ENCODE measurements around the gene ABLIM1. TPM values are rescaled to one million over a fixed set of nuclear protein-coding genes. Genes with fewer than 3 reads are reported as not detected.
A peak's percentile ranks its signal among the peaks of the same experiment; 100 is the strongest.

Gene ABLIM1
- total and polyA plus RNA-seq, 2 experiments from 2014 or later = 21.9 to 45.1 TPM

DNA sequence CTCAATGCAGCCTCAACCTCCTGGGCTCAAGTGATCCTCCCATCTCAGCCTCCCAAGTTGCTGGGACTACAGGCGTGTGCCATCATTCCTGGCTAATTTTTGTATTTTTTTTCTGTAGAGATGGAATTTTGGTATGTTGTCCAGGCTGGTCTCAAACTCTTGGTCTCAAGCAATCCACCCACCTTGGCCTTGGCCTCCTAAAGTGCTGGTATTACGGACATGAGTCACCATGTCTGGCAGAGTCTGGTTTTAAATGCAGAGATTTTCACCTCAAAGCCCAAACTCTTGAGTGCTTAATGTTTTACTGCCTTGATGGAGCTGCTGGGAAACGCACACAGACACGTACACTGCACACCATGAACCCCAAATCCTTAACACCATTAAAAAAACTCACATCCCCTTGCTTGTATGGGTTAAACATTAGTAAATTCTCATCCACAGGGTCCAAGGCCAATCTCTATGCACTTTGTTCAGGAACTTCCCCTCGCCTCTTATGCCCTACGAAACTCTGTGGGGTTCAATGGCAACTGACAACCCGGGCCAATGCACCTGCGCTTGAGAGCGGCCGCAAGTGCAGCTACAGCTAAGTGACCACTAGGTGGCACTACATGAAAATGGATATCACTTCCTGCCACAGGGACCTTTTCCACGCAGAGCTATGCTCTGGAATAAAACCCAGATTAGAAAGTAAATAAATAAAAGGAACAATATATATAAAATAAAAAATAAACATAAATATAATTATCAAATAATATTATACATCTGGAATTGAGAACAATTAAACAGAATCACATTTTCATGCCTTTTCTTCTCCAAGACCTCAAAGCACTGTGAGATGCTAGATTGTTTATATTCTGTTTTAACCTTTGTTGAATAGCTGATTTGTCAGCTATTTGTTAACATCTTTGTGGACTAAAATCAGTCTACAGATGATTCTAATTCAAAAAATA is 186.8 kb downstream of the ABLIM1 start:
- peak; percentile 77 for ATAC-seq
- H4K20me1 ChIP-seq (replicated peaks; ENCODE audit: insufficient read depth) = no peaks in the 10 kb centered on the region; the same call in 1 of the 2 replicates
- Mint-ChIP-seq H3K36me3 (ENCODE audit: low read depth) (peaks cover 10% of the 10 kb centered on the region; the same call in 1 of the 3 replicates), H3K27ac (no peak overlapping the region; the same call in 1 of the 2 replicates), H3K4me3 (no peak overlapping the region), H3K9me3 (no peaks in the 10 kb centered on the region), H3K27me3 (ENCODE audit: insufficient read depth, low read depth, poor library complexity) (peaks cover 1% of the 10 kb centered on the region), H3K4me1 (peaks cover 25% of the 10 kb centered on the region)
- H3K79me2 ChIP-seq (replicated peaks; ENCODE audit: insufficient read depth) = no peaks in the 10 kb centered on the region
- H3K4me2 ChIP-seq = no peak overlapping the region
- no peaks in the 10 kb centered on the region for H3K27me3 ChIP-seq (ENCODE audit: insufficient read depth)
- no peak overlapping the region for H3K27ac ChIP-seq (ENCODE audit: low read depth)
- DNase-seq (ENCODE audit: low spot score) = peak; percentile 88
- no peaks in the 10 kb centered on the region for H3K9me2 ChIP-seq (ENCODE audit: insufficient read depth)
- no peaks in the 10 kb centered on the region for H3F3A ChIP-seq (replicated peaks; ENCODE audit: low read depth)
- no peak overlapping the region for H3K4me3 ChIP-seq
- H3K4me1 ChIP-seq (ENCODE audit: insufficient read depth) = peaks cover 19% of the 10 kb centered on the region
- TF ChIP-seq EZH2phosphoT487 (IDR thresholded peaks at IDR 0.05; ENCODE audit: unreplicated experiment) (no peak), CTCF (conservative IDR thresholded peaks at IDR 0.05; ENCODE audit: low read depth in 2 of 2) (peak; percentile 88 to 94)
- H2AFZ ChIP-seq = no peak overlapping the region
- no peaks in the 10 kb centered on the region for H3K36me3 ChIP-seq (ENCODE audit: insufficient read depth)

DNA sequence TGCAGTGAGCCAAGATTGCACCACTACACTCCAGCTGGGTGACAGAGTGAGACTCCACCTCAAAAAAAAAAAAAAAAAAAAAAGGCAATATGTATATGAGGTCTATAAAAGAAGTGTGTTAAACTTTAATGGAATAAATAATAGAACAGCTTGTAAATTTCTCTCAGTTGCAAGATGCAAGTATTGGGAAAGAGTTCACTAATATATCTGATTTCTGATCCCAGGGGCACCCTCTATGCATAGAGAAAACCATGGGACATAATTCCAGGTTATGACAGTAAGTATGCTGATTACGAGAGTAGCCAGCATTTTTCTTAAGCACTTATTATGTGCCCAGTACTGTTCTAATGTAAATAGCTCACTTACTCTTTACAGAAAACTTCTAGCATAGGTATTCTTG is 187.7 kb downstream of the ABLIM1 start:
- H3K27me3 ChIP-seq (ENCODE audit: insufficient read depth) = no peaks in the 10 kb centered on the region
- H3K4me2 ChIP-seq = no peak overlapping the region
- Mint-ChIP-seq H3K4me1 (peaks cover 25% of the 10 kb centered on the region), H3K27me3 (ENCODE audit: insufficient read depth, low read depth, poor library complexity) (peaks cover 1% of the 10 kb centered on the region), H3K9me3 (no peaks in the 10 kb centered on the region), H3K4me3 (no peak overlapping the region), H3K27ac (no peak overlapping the region), H3K36me3 (ENCODE audit: low read depth) (peaks cover 10% of the 10 kb centered on the region; the same call in 1 of the 3 replicates)
- H3K36me3 ChIP-seq (ENCODE audit: insufficient read depth) = no peaks in the 10 kb centered on the region
- H3K79me2 ChIP-seq (replicated peaks; ENCODE audit: insufficient read depth) = no peaks in the 10 kb centered on the region
- H2AFZ ChIP-seq = no peak overlapping the region
- no peak for DNase-seq (ENCODE audit: low spot score)
- no peak overlapping the region for H3K27ac ChIP-seq (ENCODE audit: low read depth)
- H3F3A ChIP-seq (replicated peaks; ENCODE audit: low read depth) = no peaks in the 10 kb centered on the region
- H3K9me2 ChIP-seq (ENCODE audit: insufficient read depth) = no peaks in the 10 kb centered on the region
- no peak for TF ChIP-seq POLR2AphosphoS5 (IDR thresholded peaks at IDR 0.05; ENCODE audit: low read depth)
- TF ChIP-seq CTCF (conservative IDR thresholded peaks at IDR 0.05; ENCODE audit: low read depth in 2 of 2) = no peak
- TF ChIP-seq, protein P1, sequence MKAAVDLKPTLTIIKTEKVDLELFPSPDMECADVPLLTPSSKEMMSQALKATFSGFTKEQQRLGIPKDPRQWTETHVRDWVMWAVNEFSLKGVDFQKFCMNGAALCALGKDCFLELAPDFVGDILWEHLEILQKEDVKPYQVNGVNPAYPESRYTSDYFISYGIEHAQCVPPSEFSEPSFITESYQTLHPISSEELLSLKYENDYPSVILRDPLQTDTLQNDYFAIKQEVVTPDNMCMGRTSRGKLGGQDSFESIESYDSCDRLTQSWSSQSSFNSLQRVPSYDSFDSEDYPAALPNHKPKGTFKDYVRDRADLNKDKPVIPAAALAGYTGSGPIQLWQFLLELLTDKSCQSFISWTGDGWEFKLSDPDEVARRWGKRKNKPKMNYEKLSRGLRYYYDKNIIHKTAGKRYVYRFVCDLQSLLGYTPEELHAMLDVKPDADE (IDR thresholded peaks at IDR 0.05) = no peak
- no peak for TF ChIP-seq EZH2phosphoT487 (IDR thresholded peaks at IDR 0.05; ENCODE audit: unreplicated experiment)
- no peak for TF ChIP-seq NANOG (IDR thresholded peaks at IDR 0.05; ENCODE audit: borderline replicate concordance)
- no peak for TF ChIP-seq STAT1 (IDR thresholded peaks at IDR 0.05; ENCODE audit: unreplicated experiment)
- TF ChIP-seq, protein P2, sequence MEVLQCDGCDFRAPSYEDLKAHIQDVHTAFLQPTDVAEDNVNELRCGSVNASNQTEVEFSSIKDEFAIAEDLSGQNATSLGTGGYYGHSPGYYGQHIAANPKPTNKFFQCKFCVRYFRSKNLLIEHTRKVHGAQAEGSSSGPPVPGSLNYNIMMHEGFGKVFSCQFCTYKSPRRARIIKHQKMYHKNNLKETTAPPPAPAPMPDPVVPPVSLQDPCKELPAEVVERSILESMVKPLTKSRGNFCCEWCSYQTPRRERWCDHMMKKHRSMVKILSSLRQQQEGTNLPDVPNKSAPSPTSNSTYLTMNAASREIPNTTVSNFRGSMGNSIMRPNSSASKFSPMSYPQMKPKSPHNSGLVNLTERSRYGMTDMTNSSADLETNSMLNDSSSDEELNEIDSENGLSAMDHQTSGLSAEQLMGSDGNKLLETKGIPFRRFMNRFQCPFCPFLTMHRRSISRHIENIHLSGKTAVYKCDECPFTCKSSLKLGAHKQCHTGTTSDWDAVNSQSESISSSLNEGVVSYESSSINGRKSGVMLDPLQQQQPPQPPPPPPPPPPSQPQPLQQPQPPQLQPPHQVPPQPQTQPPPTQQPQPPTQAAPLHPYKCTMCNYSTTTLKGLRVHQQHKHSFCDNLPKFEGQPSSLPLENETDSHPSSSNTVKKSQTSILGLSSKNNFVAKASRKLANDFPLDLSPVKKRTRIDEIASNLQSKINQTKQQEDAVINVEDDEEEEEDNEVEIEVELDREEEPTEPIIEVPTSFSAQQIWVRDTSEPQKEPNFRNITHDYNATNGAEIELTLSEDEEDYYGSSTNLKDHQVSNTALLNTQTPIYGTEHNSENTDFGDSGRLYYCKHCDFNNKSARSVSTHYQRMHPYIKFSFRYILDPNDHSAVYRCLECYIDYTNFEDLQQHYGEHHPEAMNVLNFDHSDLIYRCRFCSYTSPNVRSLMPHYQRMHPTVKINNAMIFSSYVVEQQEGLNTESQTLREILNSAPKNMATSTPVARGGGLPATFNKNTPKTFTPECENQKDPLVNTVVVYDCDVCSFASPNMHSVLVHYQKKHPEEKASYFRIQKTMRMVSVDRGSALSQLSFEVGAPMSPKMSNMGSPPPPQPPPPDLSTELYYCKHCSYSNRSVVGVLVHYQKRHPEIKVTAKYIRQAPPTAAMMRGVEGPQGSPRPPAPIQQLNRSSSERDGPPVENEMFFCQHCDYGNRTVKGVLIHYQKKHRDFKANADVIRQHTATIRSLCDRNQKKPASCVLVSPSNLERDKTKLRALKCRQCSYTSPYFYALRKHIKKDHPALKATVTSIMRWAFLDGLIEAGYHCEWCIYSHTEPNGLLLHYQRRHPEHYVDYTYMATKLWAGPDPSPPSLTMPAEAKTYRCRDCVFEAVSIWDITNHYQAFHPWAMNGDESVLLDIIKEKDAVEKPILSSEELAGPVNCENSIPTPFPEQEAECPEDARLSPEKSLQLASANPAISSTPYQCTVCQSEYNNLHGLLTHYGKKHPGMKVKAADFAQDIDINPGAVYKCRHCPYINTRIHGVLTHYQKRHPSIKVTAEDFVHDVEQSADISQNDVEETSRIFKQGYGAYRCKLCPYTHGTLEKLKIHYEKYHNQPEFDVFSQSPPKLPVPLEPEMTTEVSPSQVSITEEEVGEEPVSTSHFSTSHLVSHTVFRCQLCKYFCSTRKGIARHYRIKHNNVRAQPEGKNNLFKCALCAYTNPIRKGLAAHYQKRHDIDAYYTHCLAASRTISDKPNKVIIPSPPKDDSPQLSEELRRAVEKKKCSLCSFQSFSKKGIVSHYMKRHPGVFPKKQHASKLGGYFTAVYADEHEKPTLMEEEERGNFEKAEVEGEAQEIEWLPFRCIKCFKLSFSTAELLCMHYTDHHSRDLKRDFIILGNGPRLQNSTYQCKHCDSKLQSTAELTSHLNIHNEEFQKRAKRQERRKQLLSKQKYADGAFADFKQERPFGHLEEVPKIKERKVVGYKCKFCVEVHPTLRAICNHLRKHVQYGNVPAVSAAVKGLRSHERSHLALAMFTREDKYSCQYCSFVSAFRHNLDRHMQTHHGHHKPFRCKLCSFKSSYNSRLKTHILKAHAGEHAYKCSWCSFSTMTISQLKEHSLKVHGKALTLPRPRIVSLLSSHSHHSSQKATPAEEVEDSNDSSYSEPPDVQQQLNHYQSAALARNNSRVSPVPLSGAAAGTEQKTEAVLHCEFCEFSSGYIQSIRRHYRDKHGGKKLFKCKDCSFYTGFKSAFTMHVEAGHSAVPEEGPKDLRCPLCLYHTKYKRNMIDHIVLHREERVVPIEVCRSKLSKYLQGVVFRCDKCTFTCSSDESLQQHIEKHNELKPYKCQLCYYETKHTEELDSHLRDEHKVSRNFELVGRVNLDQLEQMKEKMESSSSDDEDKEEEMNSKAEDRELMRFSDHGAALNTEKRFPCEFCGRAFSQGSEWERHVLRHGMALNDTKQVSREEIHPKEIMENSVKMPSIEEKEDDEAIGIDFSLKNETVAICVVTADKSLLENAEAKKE (CRISPR knock-in tag; IDR thresholded peaks at IDR 0.05) = no peak
- no peak for TF ChIP-seq ZNF114 (CRISPR knock-in tag; IDR thresholded peaks at IDR 0.05)
- H3K4me3 ChIP-seq = no peak overlapping the region
- no peaks in the 10 kb centered on the region; the same call in 1 of the 2 replicates for H4K20me1 ChIP-seq (replicated peaks; ENCODE audit: insufficient read depth)
- H3K4me1 ChIP-seq (ENCODE audit: insufficient read depth) = peaks cover 19% of the 10 kb centered on the region
- ATAC-seq = no peak
